CD4-positive, alpha-beta T cell (primary cell): Measurements from ENCODE around the gene KCTD6. TPM values are rescaled to one million over a fixed set of nuclear protein-coding genes. Genes with fewer than 3 reads are reported as not detected.
A peak's percentile ranks its signal among the peaks of the same experiment; 100 is the strongest.

ENCODE experiments used
- ATAC-seq: fragments of 200-7000 bp; cut with Tn5 transposase; one replicate; pipeline ENCODE4 v1.10.0; 2022; ENCODE audit warnings: mild to moderate bottlenecking; ENCODE audit not compliant: poor library complexity
- CTCF ChIA-PET: fragments of 350-600 bp; sonication (Branson Sonifier 250); formaldehyde crosslinking; loops from one replicate; lab custom pipeline; 2021; ENCODE audit warnings: antibody characterized with exemption, inconsistent platforms; lab: Charles Lee
- POLR2A ChIA-PET: fragments of 350-600 bp; sonication (Branson Sonifier 250); formaldehyde crosslinking; loops from one replicate; lab custom pipeline; 2021; ENCODE audit warnings: antibody characterized with exemption, inconsistent platforms; lab: Charles Lee
- DNase-seq, 14 experiments: peaks; one replicate each; pipeline ENCODE4 v3.0.0-alpha.2; 2013 to 2020; ENCODE audit warnings: mixed read lengths in 2 of 14
- H3K27ac ChIP-seq, 2 donors: one replicate each; pipeline versions ENCODE4 v1.5.1 to v1.7.0; 2013; ENCODE audit warnings: low read length in 2 of 2, low read depth in 1 of 2, mild to moderate bottlenecking in 1 of 2
- H3K27me3 ChIP-seq, 2 experiments: 1 replicate in 1 of 2; 2 replicates in 1 of 2; pipeline versions ENCODE4 v1.6.1 to v1.7.0; 2013; ENCODE audit warnings: low read length in 2 of 2, control low read depth in 1 of 2, mild to moderate bottlenecking in 1 of 2, moderate library complexity in 1 of 2; ENCODE audit not compliant: insufficient read depth in 2 of 2, control insufficient read depth in 1 of 2
- H3K36me3 ChIP-seq: one replicate; pipeline ENCODE4 v1.6.1; 2013; ENCODE audit warnings: low read length, control low read depth; ENCODE audit not compliant: insufficient read depth
- H3K4me1 ChIP-seq: one replicate; pipeline ENCODE4 v1.6.1; 2013; ENCODE audit warnings: low read length, control low read depth; ENCODE audit not compliant: insufficient read depth
- H3K4me3 ChIP-seq: one replicate; pipeline ENCODE4 v1.5.1; 2013; ENCODE audit warnings: mild to moderate bottlenecking, low read length, moderate library complexity
- H3K9me3 ChIP-seq, 2 experiments: 1 replicate in 1 of 2; 2 replicates in 1 of 2; pipeline versions ENCODE4 v1.6.1 to v1.7.0; 2013; ENCODE audit warnings: low read length in 2 of 2, mild to moderate bottlenecking in 2 of 2, control low read depth in 1 of 2, moderate library complexity in 1 of 2; ENCODE audit not compliant: control insufficient read depth in 1 of 2, insufficient read depth in 1 of 2
- H3K27ac Mint-ChIP-seq: one replicate; pipeline ENCODE4 v1.8.0; 2020; ENCODE audit warnings: mixed read lengths
- H3K27me3 Mint-ChIP-seq: one replicate; pipeline ENCODE4 v1.8.0; 2021; ENCODE audit warnings: mixed read lengths
- H3K36me3 Mint-ChIP-seq: one replicate; pipeline ENCODE4 v1.8.0; 2021; ENCODE audit warnings: low read depth, mixed read lengths
- H3K4me1 Mint-ChIP-seq: one replicate; pipeline ENCODE4 v1.8.0; 2021; ENCODE audit warnings: low read depth, mixed read lengths
- H3K4me3 Mint-ChIP-seq: one replicate; pipeline ENCODE4 v1.8.0; 2020; ENCODE audit warnings: mild to moderate bottlenecking, mixed read lengths
- H3K9me3 Mint-ChIP-seq: one replicate; pipeline ENCODE4 v1.8.0; 2020; ENCODE audit warnings: mixed read lengths
- CTCF ChIP-seq: fragments of 200-600 bp; IDR thresholded peaks from one replicate; pipeline ENCODE4 v1.8.0; 2022; ENCODE audit warnings: antibody characterized with exemption, mild to moderate bottlenecking
- intact Hi-C, 2 experiments: fragments of 100-400 bp; cut with DNase I in 1 of 2; cut with micrococcal nuclease in 1 of 2; formaldehyde crosslinking; loops; one replicate each; pipeline versions ENCODE4 v1.15.1 to v1.9.0; 2023 to 2025; cut with DNase I, micrococcal nuclease
- total RNA-seq, 174 experiments: library from RNA in 2 of 174; stranded (reverse) in 2 of 174; gene quantifications; one replicate each; pipeline ENCODE4 v1.2.3 and lab custom pipeline; 2021 to 2026

Gene KCTD6
- total RNA-seq, 2 experiments from 2014 or later, result 3.8 to 5.0 TPM

DNA sequence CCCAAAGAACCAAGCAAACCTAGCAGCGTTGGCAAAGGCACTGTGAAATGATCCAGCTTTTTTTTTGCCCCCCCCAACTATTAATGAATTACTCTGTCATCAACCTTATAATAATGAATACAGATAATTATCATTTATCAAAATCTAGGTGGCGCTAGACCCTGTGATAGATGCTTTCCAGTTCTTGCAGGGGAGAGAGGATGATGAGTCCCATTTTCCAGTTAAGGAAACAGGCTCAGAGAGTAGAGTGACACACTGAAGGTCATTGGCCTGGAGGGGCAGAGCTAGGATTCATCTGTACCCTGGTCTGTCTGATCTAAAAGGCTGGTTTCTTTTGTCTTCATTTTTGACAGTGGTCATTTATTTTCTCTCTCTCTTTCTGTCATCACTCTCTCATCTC is 40.1 kb downstream of the KCTD6 start:
- no peak for ATAC-seq
- CTCF ChIA-PET, result no interaction called here
- no peaks in the 10 kb centered on the region for H3K36me3 Mint-ChIP-seq
- Histone ChIP-seq H3K27me3 (no peaks in the 10 kb centered on the region), H3K9me3 (no peaks in the 10 kb centered on the region), H3K4me1 (peaks cover 8% of the 10 kb centered on the region), H3K27ac (no peak overlapping the region), H3K4me3 (no peak overlapping the region), H3K36me3 (no peaks in the 10 kb centered on the region)
- TF ChIP-seq CTCF, result no peak
- H3K9me3 Mint-ChIP-seq, result no peaks in the 10 kb centered on the region
- no peak overlapping the region for H3K4me3 Mint-ChIP-seq
- H3K4me1 Mint-ChIP-seq, result peaks cover 7% of the 10 kb centered on the region
- POLR2A ChIA-PET, result no interaction called here
- DNase-seq, result no peak
- intact Hi-C loops, result loop anchor here (1.0 to 5.0 kb wide), 8 partner anchors 40 to 345 kb away; partner anchors contain the start of genes KCTD6 (in 1 of the 2) and PDHB (in 1 of the 2)
- no peak overlapping the region for H3K27ac Mint-ChIP-seq
- no peaks in the 10 kb centered on the region for H3K27me3 Mint-ChIP-seq

GRCh38 chr3:58532794-58533220 is 40.9 kb downstream of the KCTD6 start:
- peak; percentile 60 to 90 (median 70) for DNase-seq
- ChIA-PET POLR2A (no interaction called here), CTCF (interaction anchor here (2.1 kb wide), 1 partner anchor 41 kb away, joined by 7 read pairs; the partner anchor contains the start of gene KCTD6)
- ATAC-seq, result peak; percentile 99
- peaks cover 8% of the 10 kb centered on the region for H3K4me1 ChIP-seq
- Mint-ChIP-seq H3K27ac (no peak overlapping the region), H3K9me3 (no peaks in the 10 kb centered on the region), H3K27me3 (no peaks in the 10 kb centered on the region), H3K4me1 (peaks cover 7% of the 10 kb centered on the region), H3K4me3 (no peak overlapping the region), H3K36me3 (no peaks in the 10 kb centered on the region)
- peak; percentile 78 for TF ChIP-seq CTCF
- no peaks in the 10 kb centered on the region for H3K27me3 ChIP-seq
- H3K27ac ChIP-seq, result no peak overlapping the region
- no peak overlapping the region for H3K4me3 ChIP-seq
- H3K9me3 ChIP-seq, result no peaks in the 10 kb centered on the region
- intact Hi-C loops, result loop anchor here (1.0 to 5.0 kb wide), 8 partner anchors 41 to 346 kb away; partner anchors contain the start of genes KCTD6 (in 1 of the 2) and PDHB (in 1 of the 2)
- no peaks in the 10 kb centered on the region for H3K36me3 ChIP-seq

- Mint-ChIP-seq H3K9me3 (no peaks in the 10 kb centered on the region), H3K27me3 (no peaks in the 10 kb centered on the region), H3K27ac (no peak overlapping the region), H3K36me3 (no peaks in the 10 kb centered on the region), H3K4me1 (peaks cover 7% of the 10 kb centered on the region), H3K4me3 (no peak overlapping the region)
- peaks cover 8% of the 10 kb centered on the region for H3K4me1 ChIP-seq
- intact Hi-C loops, result loop anchor here in 1 of 2 experiments (2.0 to 5.0 kb wide), 2 partner anchors 118 to 348 kb away; no protein-coding TSS in a partner anchor
- ATAC-seq (no peak), DNase-seq (no peak)
- POLR2A ChIA-PET, result no interaction called here
- CTCF ChIA-PET, result interaction anchor here (1.1 to 2.1 kb wide), 2 partner anchors 43 to 357 kb away, joined by 3 to 7 read pairs; partner anchors contain the start of gene KCTD6
- TF ChIP-seq CTCF, result no peak
- H3K4me3 ChIP-seq, result no peak overlapping the region
- no peaks in the 10 kb centered on the region for H3K9me3 ChIP-seq
- H3K36me3 ChIP-seq, result no peaks in the 10 kb centered on the region
- H3K27me3 ChIP-seq, result no peaks in the 10 kb centered on the region
- no peak overlapping the region for H3K27ac ChIP-seq
Observed at GRCh38 chr3:58534592-58535494, 42.9 kb downstream of the KCTD6 start.
